Measurements from ENCODE around the gene EQTN.

DNA sequence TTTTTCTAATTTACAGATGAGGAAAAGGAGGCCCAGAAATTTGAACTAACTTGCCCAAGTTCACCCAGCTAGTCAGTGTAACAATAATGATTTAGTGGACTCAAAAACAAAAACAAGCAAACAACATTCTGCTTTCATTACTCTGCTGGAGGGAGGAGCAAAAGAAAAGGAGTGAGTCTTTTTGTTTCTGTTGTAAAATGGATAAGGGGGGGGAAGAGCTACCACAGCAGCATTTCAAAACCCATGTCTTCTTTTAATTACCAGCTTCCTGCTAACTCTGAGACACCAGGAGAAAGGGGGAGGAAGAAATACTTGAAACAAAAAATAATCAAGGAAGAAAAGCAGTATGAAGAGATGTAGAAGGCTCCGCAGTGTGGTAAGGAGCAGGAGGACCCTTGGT, 39.2 kb upstream of the EQTN start:
- TF ChIP-seq CTCF (IDR thresholded peaks at IDR 0.05; ENCODE audit: low read length) (no peak), EZH2phosphoT487 (IDR thresholded peaks at IDR 0.05; ENCODE audit: low read length) (no peak), EZH2 (optimal IDR thresholded peaks at IDR 0.05; ENCODE audit: low read depth, low read length) (no peak)

All from MM.1S (cell line).